H1 (cell line): Measurements from ENCODE around the gene CLDN7. TPM values are rescaled to one million over a fixed set of nuclear protein-coding genes. Genes with fewer than 3 reads are reported as not detected.

Experiments
- CTCF ChIA-PET: fragments of 300-600 bp; sonication (Branson Sonifier 250); formaldehyde crosslinking; loops from one replicate; lab custom pipeline; 2021; ENCODE audit not compliant: partially characterized antibody; lab: Charles Lee
- POLR2A ChIA-PET: fragments of 300-600 bp; sonication (Branson Sonifier 250); formaldehyde crosslinking; loops from one replicate; lab custom pipeline; 2021; ENCODE audit warnings: inconsistent platforms; ENCODE audit not compliant: partially characterized antibody; lab: Charles Lee
- DNase-seq, 2 experiments: peaks; one replicate each; pipeline versions ENCODE4 v3.0.0 to v3.0.0-alpha.2; 2010 to 2022; ENCODE audit warnings: low spot score in 2 of 2, low read depth in 1 of 2, mixed read lengths in 1 of 2
- FAIRE-seq: peaks from 2 replicates; lab custom pipeline; 2011; peaks lifted over from hg19 to GRCh38; lab: Jason Lieb, UNC
- H2AFZ ChIP-seq: 2 replicates; pipeline ENCODE4 v1.8.1; 2012; ENCODE audit warnings: low read length, inconsistent platforms
- H2AK5ac ChIP-seq: 2 replicates; pipeline ENCODE4 v1.6.1; 2013; ENCODE audit warnings: low read depth, low read length
- H2BK120ac ChIP-seq: replicated peaks from 2 replicates; pipeline ENCODE3; 2013; ENCODE audit warnings: low read depth, low read length, inconsistent platforms
- H2BK12ac ChIP-seq: 2 replicates; pipeline ENCODE4 v1.6.1; 2013; ENCODE audit warnings: low read depth, low read length
- H2BK15ac ChIP-seq: 2 replicates; pipeline ENCODE4 v1.6.1; 2013; ENCODE audit warnings: low read length
- H2BK20ac ChIP-seq: 2 replicates; pipeline ENCODE4 v1.6.1; 2013; ENCODE audit warnings: low read length
- H2BK5ac ChIP-seq: 2 replicates; pipeline ENCODE4 v1.6.1; 2013; ENCODE audit warnings: low read depth, low read length
- H3K14ac ChIP-seq: 2 replicates; pipeline ENCODE4 v1.6.1; 2013; ENCODE audit warnings: inconsistent platforms; ENCODE audit not compliant: insufficient read length
- H3K18ac ChIP-seq: 2 replicates; pipeline ENCODE4 v1.6.1; 2013; ENCODE audit warnings: low read length; ENCODE audit errors: extremely low read depth
- H3K23ac ChIP-seq: 2 replicates; pipeline ENCODE4 v1.6.1; 2013; ENCODE audit warnings: inconsistent platforms; ENCODE audit not compliant: insufficient read length
- H3K23me2 ChIP-seq: 2 replicates; pipeline ENCODE4 v1.6.1; 2013; ENCODE audit warnings: low read depth, low read length
- H3K27ac ChIP-seq: 2 replicates; pipeline ENCODE4 v1.6.1; 2011; ENCODE audit warnings: low read depth, low read length, inconsistent platforms
- H3K27me3 ChIP-seq, 4 experiments: replicated peaks in 1 of 4; 1 replicate in 1 of 4; 2 replicates in 3 of 4; pipeline versions ENCODE4 v1.6.1 to v1.8.1; 2011 to 2013; ENCODE audit warnings: low read length in 3 of 4, mild to moderate bottlenecking in 3 of 4, inconsistent platforms in 2 of 4, mixed read lengths in 2 of 4, moderate library complexity in 1 of 4; ENCODE audit not compliant: control insufficient read depth in 3 of 4, insufficient read depth in 3 of 4; ENCODE audit errors: extremely low read depth in 1 of 4
- H3K36me3 ChIP-seq, 4 experiments: 2 replicates each; pipeline versions ENCODE4 v1.6.1 to v1.8.1; 2011 to 2013; ENCODE audit warnings: mild to moderate bottlenecking in 4 of 4, low read length in 3 of 4, moderate library complexity in 2 of 4, control low read depth in 1 of 4, inconsistent platforms in 1 of 4; ENCODE audit not compliant: insufficient read depth in 4 of 4, control insufficient read depth in 2 of 4
- H3K4ac ChIP-seq: replicated peaks from 2 replicates; pipeline ENCODE3; 2013; ENCODE audit warnings: low read length, low read depth, mixed read lengths, inconsistent platforms; ENCODE audit not compliant: insufficient read length
- H3K4me1 ChIP-seq, 4 experiments: replicated peaks in 1 of 4; 1 replicate in 1 of 4; 2 replicates in 3 of 4; pipeline versions ENCODE4 v1.6.1 to v1.8.1; 2011 to 2013; ENCODE audit warnings: low read length in 3 of 4, inconsistent platforms in 2 of 4, mixed read lengths in 1 of 4; ENCODE audit not compliant: insufficient read depth in 4 of 4, control insufficient read depth in 3 of 4
- H3K4me2 ChIP-seq, 2 experiments: 2 replicates each; pipeline versions ENCODE4 v1.6.1 to v1.8.1; 2011 to 2013; ENCODE audit warnings: low read depth in 2 of 2, low read length in 2 of 2, control low read depth in 1 of 2, inconsistent platforms in 1 of 2, mild to moderate bottlenecking in 1 of 2; ENCODE audit not compliant: insufficient read depth in 1 of 2
- H3K4me3 ChIP-seq, 4 experiments: fragments of 200-600, 300-600 bp in 1 of 4; sonication (generic), shearing (Covaris generic), sonication (Bioruptor Twin) in 1 of 4; 2 replicates each; pipeline versions ENCODE4 v1.5.1 to v1.8.1; 2011 to 2016; ENCODE audit warnings: low read length in 4 of 4, low read depth in 3 of 4, control low read depth in 2 of 4, inconsistent platforms in 2 of 4, mild to moderate bottlenecking in 2 of 4, mixed read lengths in 1 of 4, moderate library complexity in 1 of 4; ENCODE audit not compliant: insufficient read depth in 2 of 4; ENCODE audit errors: extremely low read depth in 1 of 4
- H3K56ac ChIP-seq: replicated peaks from 2 replicates; pipeline ENCODE3; 2013; ENCODE audit warnings: low read depth, mild to moderate bottlenecking, mixed read lengths, low read length, inconsistent platforms; ENCODE audit not compliant: insufficient read length
- H3K79me1 ChIP-seq: 2 replicates; pipeline ENCODE4 v1.6.1; 2013; ENCODE audit warnings: low read depth, low read length, control low read depth
- H3K79me2 ChIP-seq, 2 experiments: 2 replicates each; pipeline versions ENCODE4 v1.6.1 to v1.8.1; 2012 to 2013; ENCODE audit warnings: low read length in 2 of 2, mild to moderate bottlenecking in 2 of 2, inconsistent platforms in 1 of 2; ENCODE audit not compliant: insufficient read depth in 2 of 2, control insufficient read depth in 1 of 2
- H3K9ac ChIP-seq, 4 experiments: replicated peaks in 1 of 4; 1 replicate in 1 of 4; 2 replicates in 3 of 4; pipeline versions ENCODE4 v1.6.1 to v1.8.1; 2011 to 2013; ENCODE audit warnings: low read depth in 3 of 4, low read length in 3 of 4, control low read depth in 2 of 4, mild to moderate bottlenecking in 2 of 4, moderate library complexity in 2 of 4, inconsistent platforms in 1 of 4; ENCODE audit errors: extremely low read depth in 1 of 4
- H3K9me3 ChIP-seq, 2 experiments: 2 replicates each; pipeline versions ENCODE4 v1.6.1 to v1.8.1; 2012 to 2013; ENCODE audit warnings: mild to moderate bottlenecking in 2 of 2, moderate library complexity in 2 of 2, control low read depth in 1 of 2, inconsistent platforms in 1 of 2, low read depth in 1 of 2, low read length in 1 of 2, mixed read lengths in 1 of 2; ENCODE audit not compliant: insufficient read depth in 2 of 2
- H4K20me1 ChIP-seq, 2 experiments: replicated peaks in 1 of 2; 2 replicates each; pipeline versions ENCODE3 to v1.8.1; 2011 to 2013; ENCODE audit warnings: inconsistent platforms in 2 of 2, low read length in 2 of 2, mild to moderate bottlenecking in 1 of 2; ENCODE audit not compliant: insufficient read depth in 2 of 2, control insufficient read depth in 1 of 2
- H4K5ac ChIP-seq: 2 replicates; pipeline ENCODE4 v1.6.1; 2013; ENCODE audit warnings: low read length, low read depth, mixed read lengths, inconsistent platforms; ENCODE audit not compliant: insufficient read length
- H4K8ac ChIP-seq: 2 replicates; pipeline ENCODE4 v1.8.0; 2013; ENCODE audit warnings: mild to moderate bottlenecking, moderate library complexity, low read length, inconsistent platforms; ENCODE audit not compliant: insufficient read depth; ENCODE audit errors: extremely low read depth
- H4K91ac ChIP-seq: replicated peaks from 2 replicates; pipeline ENCODE3; 2013; ENCODE audit warnings: low read length, mixed read lengths, inconsistent platforms; ENCODE audit not compliant: insufficient read length
- EZH2 ChIP-seq: fragments of 200-600 bp; sonication (generic); IDR thresholded peaks from 2 replicates; pipeline ENCODE4 v1.7.1; 2012; ENCODE audit warnings: low read depth, mild to moderate bottlenecking, moderate library complexity, low read length, inconsistent platforms; ENCODE audit not compliant: severe bottlenecking
- HDAC6 ChIP-seq: IDR thresholded peaks from one replicate; pipeline ENCODE4 v1.7.1; 2012; ENCODE audit warnings: low read depth, mild to moderate bottlenecking, inconsistent platforms, low read length, moderate library complexity
- POLR2A ChIP-seq, 2 experiments: IDR thresholded peaks; 1 replicate in 1 of 2; 2 replicates in 1 of 2; pipeline ENCODE4 v1.6.1; 2011; ENCODE audit warnings: low read depth in 2 of 2, low read length in 2 of 2, mild to moderate bottlenecking in 2 of 2; ENCODE audit errors: control extremely low read depth in 1 of 2
- POU5F1 ChIP-seq: IDR thresholded peaks from 2 replicates; pipeline ENCODE4 v1.6.1; 2011; ENCODE audit warnings: low read depth, mild to moderate bottlenecking, low read length, moderate library complexity
- RFX5 ChIP-seq: IDR thresholded peaks from 2 replicates; pipeline ENCODE4 v1.6.1; 2011; ENCODE audit warnings: low read depth, low read length, improper control_type of control experiment, borderline replicate concordance
- SIN3A ChIP-seq, 2 experiments: IDR thresholded peaks in 1 of 2; conservative IDR thresholded peaks in 1 of 2; 2 replicates each; pipeline ENCODE4 v1.6.1; 2011 to 2012; ENCODE audit warnings: low read length in 2 of 2, improper control_type of control experiment in 1 of 2, low read depth in 1 of 2, mild to moderate bottlenecking in 1 of 2
- SIX5 ChIP-seq: IDR thresholded peaks from 2 replicates; pipeline ENCODE4 v1.6.1; 2011; ENCODE audit warnings: mild to moderate bottlenecking, low read depth, low read length
- TCF12 ChIP-seq: IDR thresholded peaks from 2 replicates; pipeline ENCODE4 v1.6.1; 2011; ENCODE audit warnings: low read depth, mild to moderate bottlenecking, low read length
- YY1 ChIP-seq: IDR thresholded peaks from 2 replicates; pipeline ENCODE4 v1.6.1; 2011; ENCODE audit warnings: low read depth, mild to moderate bottlenecking, low read length
- WGBS, 2 experiments: shearing (Covaris generic) in 1 of 2; methylation state at CpG; one replicate each; pipeline versions ENCODE4 v1.1.6 to v1.1.7; 2013 to 2015; ENCODE audit warnings: low lambda C conversion rate in 2 of 2, mixed read lengths in 2 of 2, inconsistent platforms in 1 of 2, low coverage in 1 of 2, missing lambda C conversion rate in 1 of 2; ENCODE audit not compliant: insufficient replicate concordance in 2 of 2, insufficient coverage in 1 of 2, insufficient read length in 1 of 2; ENCODE audit errors: extremely low coverage in 1 of 2, missing lambda C conversion rate in 1 of 2; 5-methylcytosine and 5-hydroxymethylcytosine counted together
- polyA plus RNA-seq, 7 experiments: library from polyadenylated mRNA; depleted of rRNA in 3 of 7; stranded (reverse) in 5 of 7; unstranded in 2 of 7; fragments of >200 nt in 5 of 7; fragments of 200-250 nt in 2 of 7; gene quantifications; 1 replicate in 5 of 7; 2 replicates in 1 of 7; 4 replicates in 1 of 7; pipeline versions ENCODE4 v1.2.1 to v1.2.3, GENCODE V29; 2011 to 2013; ENCODE audit warnings: missing spikeins in 2 of 7, mixed read lengths in 2 of 7
- total RNA-seq: library from RNA; stranded (reverse); fragmentation: NEBNext Ultra II Directional; extraction: Animal tissue kit (Norgen Biotek cat#: 25700); gene quantifications from 2 replicates; pipeline ENCODE4 v1.2.1, GENCODE V29; 2021
- TF ChIP-seq, protein P1 (sequence below): IDR thresholded peaks from 2 replicates; pipeline ENCODE4 v1.6.1; 2011; ENCODE audit warnings: low read depth, mild to moderate bottlenecking, low read length; ENCODE audit not compliant: insufficient read depth

The CLDN7 gene
- total and polyA plus RNA-seq, 2 of the 8 experiments (the other 6 are each of a cell fraction or from before 2014, with no cell fraction given) = 118 to 119 TPM

DNA sequence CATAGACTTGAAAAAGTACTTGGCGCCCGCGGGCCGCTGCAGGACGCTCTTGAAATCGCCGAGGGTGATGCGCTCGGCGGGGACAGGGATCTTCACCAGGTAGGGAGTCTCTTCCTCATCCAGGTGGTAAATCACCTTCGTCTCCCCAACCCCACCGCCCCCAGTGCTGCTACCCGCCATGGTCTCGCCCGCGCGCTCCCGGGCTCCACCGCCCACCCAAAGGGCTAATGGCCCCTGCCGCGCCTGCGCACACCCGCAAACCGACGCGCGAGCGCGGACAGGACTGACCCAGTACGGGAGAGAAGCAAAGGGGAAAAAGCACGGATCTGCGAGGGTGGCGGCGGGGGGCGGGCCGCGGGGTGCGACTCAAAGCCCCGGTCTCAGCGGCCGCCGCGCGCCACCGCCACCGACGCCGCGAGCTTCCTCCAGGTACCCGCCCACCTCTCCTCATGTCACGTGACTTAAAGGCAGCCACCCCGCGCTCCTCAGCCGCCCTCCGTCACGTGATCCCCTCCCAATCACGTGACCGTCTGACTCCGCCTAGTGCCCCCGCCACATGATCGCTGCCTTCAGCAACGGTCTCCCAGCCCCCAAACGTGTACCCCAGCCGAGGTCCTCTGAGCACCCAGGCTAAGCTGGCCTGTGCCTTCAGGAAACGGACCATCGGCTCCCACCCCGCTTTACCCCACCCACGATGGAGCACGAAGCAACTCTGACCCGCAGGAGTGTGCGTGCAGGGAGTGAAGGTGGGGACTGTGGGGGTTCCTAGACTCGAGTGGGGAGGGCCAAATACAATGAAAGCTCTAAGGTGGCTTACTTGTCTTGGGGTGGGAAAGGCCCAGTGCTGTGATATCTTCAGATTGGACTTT is 28.0 kb downstream of the CLDN7 start, which contains the start of gene DVL2:
Gene DVL2 (minus strand): TSS at position 435 of the 869 bp plus-strand sequence. CDS start 255 bp downstream, at position 180.
- H2BK120ac ChIP-seq = no peak within 1 kb of the TSS
- WGBS, 2 experiments = 5% methylated on average over 46 of the region's 72 CpGs; no CpG with 5 or more reads in 1 of the 2 experiments
- peaks cover 17 to 32% (median 30%) of the 10 kb centered on the region in 4 experiments; a peak in 7 of 8 replicates for H3K36me3 ChIP-seq
- no peak within 1 kb of the TSS for H3K23ac ChIP-seq
- no peak within 1 kb of the TSS for H3K4ac ChIP-seq
- 0 out of 2 replicates have a peak within 1 kb of the TSS, but pooled peaks have one; percentile 33 for H2BK12ac ChIP-seq
- H3K79me2 ChIP-seq = peaks cover 13 to 68% of the 10 kb centered on the region in 2 experiments
- peak within 1 kb of the TSS; percentile 87 for H2BK5ac ChIP-seq
- ChIA-PET CTCF (interaction anchor here (1.0 to 6.4 kb wide), 4 partner anchors 10 to 219 kb away, joined by 3 to 46 read pairs (median 4); partner anchors contain the start of genes ACADVL and DLG4), POLR2A (interaction anchor here (0.8 to 19.7 kb wide), 20 partner anchors 9 to 452 kb away, joined by 3 to 386 read pairs (median 6); partner anchors contain the start of genes ACADVL, CLDN7, CTDNEP1 and DLG4)
- H3K56ac ChIP-seq = peak within 1 kb of the TSS; percentile 87
- H3K79me1 ChIP-seq = peaks cover 13% of the 10 kb centered on the region
- H4K20me1 ChIP-seq = peaks cover 17 to 41% of the 10 kb centered on the region in 2 experiments
- H2BK15ac ChIP-seq = no peak within 1 kb of the TSS; the same call in 1 of the 2 replicates
- peak within 1 kb of the TSS; percentile 17 for H4K91ac ChIP-seq
- H3K27ac ChIP-seq = peak within 1 kb of the TSS; percentile 71
- H3K9me3 ChIP-seq = no peaks in the 10 kb centered on the region
- peak within 1 kb of the TSS; percentile 48 for H3K18ac ChIP-seq
- FAIRE-seq = peak; percentile 52
- peak within 1 kb of the TSS; percentile 96 for H4K8ac ChIP-seq
- H2BK20ac ChIP-seq = no peak within 1 kb of the TSS
- peak within 1 kb of the TSS; percentile 26; the same call in 1 of the 2 replicates for H2AK5ac ChIP-seq
- peak within 1 kb of the TSS; percentile 68 to 89 (median 80) for H3K4me3 ChIP-seq
- no peaks in the 10 kb centered on the region for H3K23me2 ChIP-seq
- peak within 1 kb of the TSS; percentile 73 to 90 (median 82) for H3K9ac ChIP-seq
- H3K4me2 ChIP-seq = peak within 1 kb of the TSS; percentile 56 to 85
- peak within 1 kb of the TSS; percentile 83 for H4K5ac ChIP-seq
- peaks cover 3 to 14% (median 6%) of the 10 kb centered on the region in 4 experiments; a peak in 6 of 7 replicates for H3K4me1 ChIP-seq
- DNase-seq = peak in 1 of 2 experiments; percentile 95
- H3K27me3 ChIP-seq = no peaks in the 10 kb centered on the region
- no peak within 1 kb of the TSS for H3K14ac ChIP-seq
- no peak within 1 kb of the TSS for H2AFZ ChIP-seq
- no peak for TF ChIP-seq RFX5
- no peak; the same call in 1 of the 2 replicates for TF ChIP-seq YY1
- TF ChIP-seq SIN3A (conservative IDR thresholded peaks at IDR 0.05 in 1 of 2, IDR thresholded peaks at IDR 0.05 in 1 of 2; ENCODE audit: low read depth in 1 of 2, low read length in 2 of 2) = peak; percentile 95 to 97
- peak; percentile 66 to 89 for TF ChIP-seq POLR2A (IDR thresholded peaks at IDR 0.05; ENCODE audit: control extremely low read depth in 1 of 2, low read depth in 2 of 2, low read length in 2 of 2)
- no peak for TF ChIP-seq EZH2
- TF ChIP-seq POU5F1 = no peak
- no peak for TF ChIP-seq HDAC6
- TF ChIP-seq, protein P1, sequence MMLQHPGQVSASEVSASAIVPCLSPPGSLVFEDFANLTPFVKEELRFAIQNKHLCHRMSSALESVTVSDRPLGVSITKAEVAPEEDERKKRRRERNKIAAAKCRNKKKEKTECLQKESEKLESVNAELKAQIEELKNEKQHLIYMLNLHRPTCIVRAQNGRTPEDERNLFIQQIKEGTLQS = peak; percentile 99
- no peak for TF ChIP-seq TCF12
- no peak for TF ChIP-seq SIX5
